BE2C (cell line): ENCODE results near the gene METTL6.
"Not testable (repeated sequence)": the region's sequence is repeated elsewhere in the genome, so short reads cannot be mapped to it uniquely, and the experiment has no call there.

Experiments used
- DNase-seq: peaks from one replicate; pipeline ENCODE4 v3.0.0-alpha.2; 2020
- H3K27me3 ChIP-seq: fragments of 250-450 bp; sonication (Bioruptor Pico); 2 replicates; pipeline ENCODE4 v1.5.1; 2020; ENCODE audit warnings: mild to moderate bottlenecking
- H3K36me3 ChIP-seq: fragments of 250-450 bp; sonication (Bioruptor Pico); 2 replicates; pipeline ENCODE4 v1.5.1; 2020; ENCODE audit warnings: mild to moderate bottlenecking
- H3K4me1 ChIP-seq: fragments of 250-450 bp; sonication (Bioruptor Pico); 2 replicates; pipeline ENCODE4 v1.5.1; 2020
- H3K4me3 ChIP-seq: 2 replicates; pipeline ENCODE4 v1.5.1; 2011; ENCODE audit warnings: low read depth, low read length
- H3K9me3 ChIP-seq: fragments of 250-450 bp; sonication (Bioruptor Pico); 2 replicates; pipeline ENCODE4 v1.5.1; 2020
- CTCF ChIP-seq: IDR thresholded peaks from 2 replicates; pipeline ENCODE4 v1.5.1; 2012; ENCODE audit warnings: mild to moderate bottlenecking, low read depth, low read length

The METTL6 gene

GRCh38 chr3:15467227-15468181 lies 40.2 kb upstream of the METTL6 start:
- no peaks in the 10 kb centered on the region for H3K4me1 ChIP-seq
- TF ChIP-seq CTCF: no peak
- no peak overlapping the region for H3K4me3 ChIP-seq
- H3K9me3 ChIP-seq: no peaks in the 10 kb centered on the region
- no peaks in the 10 kb centered on the region for H3K27me3 ChIP-seq
- no peaks in the 10 kb centered on the region for H3K36me3 ChIP-seq
- no peak for DNase-seq

- Histone ChIP-seq H3K4me1 (peaks cover 5% of the 10 kb centered on the region), H3K4me3 (no peak overlapping the region), H3K9me3 (no peaks in the 10 kb centered on the region), H3K27me3 (no peaks in the 10 kb centered on the region), H3K36me3 (no peaks in the 10 kb centered on the region)
- TF ChIP-seq CTCF: no peak
- DNase-seq: no peak
Measured at GRCh38 chr3:15465876-15466585, 38.7 kb upstream of the METTL6 start.

- H3K9me3 ChIP-seq: no peaks in the 10 kb centered on the region
- peaks cover 13% of the 10 kb centered on the region for H3K4me1 ChIP-seq
- no peak overlapping the region for H3K4me3 ChIP-seq
- no peak for DNase-seq
- H3K36me3 ChIP-seq: no peaks in the 10 kb centered on the region
- no peaks in the 10 kb centered on the region for H3K27me3 ChIP-seq
- no peak for TF ChIP-seq CTCF
Measured at GRCh38 chr3:15462451-15462850, 35.1 kb upstream of the METTL6 start.

GRCh38 chr3:15460891-15461531 lies 33.7 kb upstream of the METTL6 start:
- peak; percentile 73 for DNase-seq

GRCh38 chr3:15458212-15458780 lies 31.0 kb upstream of the METTL6 start:
- Histone ChIP-seq H3K4me3 (no peak overlapping the region), H3K36me3 (no peaks in the 10 kb centered on the region), H3K27me3 (no peaks in the 10 kb centered on the region), H3K9me3 (no peaks in the 10 kb centered on the region), H3K4me1 (peaks cover 13% of the 10 kb centered on the region)
- no peak for DNase-seq
- TF ChIP-seq CTCF: no peak

More at GRCh38 chr3:15460891-15461531, 33.7 kb upstream of the METTL6 start:
- no peaks in the 10 kb centered on the region for H3K27me3 ChIP-seq
- no peaks in the 10 kb centered on the region for H3K36me3 ChIP-seq
- H3K4me1 ChIP-seq: peaks cover 13% of the 10 kb centered on the region
- TF ChIP-seq CTCF: no peak
- H3K9me3 ChIP-seq: no peaks in the 10 kb centered on the region
- H3K4me3 ChIP-seq: no peak overlapping the region

- H3K27me3 ChIP-seq, DNase-seq, H3K4me3 ChIP-seq, H3K36me3 ChIP-seq, H3K9me3 ChIP-seq: not testable (repeated sequence)
- peaks cover 13% of the 10 kb centered on the region for H3K4me1 ChIP-seq
Measured at GRCh38 chr3:15456915-15457314, 29.6 kb upstream of the METTL6 start.
